RWPE1 (cell line): ENCODE measurements around the gene RPS15A.

Source experiments
- CTCF ChIA-PET: fragments of 350-600 bp; sonication (Branson Sonifier 250); formaldehyde crosslinking; extraction: SDS; loops from one replicate; lab custom pipeline; 2021; lab: Yijun Ruan, JAX
- POLR2A ChIA-PET: fragments of 400-600 bp; formaldehyde crosslinking; extraction: SDS; loops from one replicate; lab custom pipeline; 2020; ENCODE audit warnings: antibody characterized with exemption; ENCODE audit not compliant: low non-redundant PET; lab: Yijun Ruan, JAX
- DNase-seq: peaks from one replicate; pipeline ENCODE4 v3.0.0; 2012; ENCODE audit warnings: low spot score
- H3K27ac ChIP-seq: fragments of 450-650 bp; 2 replicates; pipeline ENCODE4 v1.5.1; 2017
- CTCF ChIP-seq: fragments of 450-650 bp; conservative IDR thresholded peaks from 2 replicates; pipeline ENCODE4 v1.5.1; 2017; ENCODE audit warnings: low read depth, mild to moderate bottlenecking

Gene RPS15A

DNA sequence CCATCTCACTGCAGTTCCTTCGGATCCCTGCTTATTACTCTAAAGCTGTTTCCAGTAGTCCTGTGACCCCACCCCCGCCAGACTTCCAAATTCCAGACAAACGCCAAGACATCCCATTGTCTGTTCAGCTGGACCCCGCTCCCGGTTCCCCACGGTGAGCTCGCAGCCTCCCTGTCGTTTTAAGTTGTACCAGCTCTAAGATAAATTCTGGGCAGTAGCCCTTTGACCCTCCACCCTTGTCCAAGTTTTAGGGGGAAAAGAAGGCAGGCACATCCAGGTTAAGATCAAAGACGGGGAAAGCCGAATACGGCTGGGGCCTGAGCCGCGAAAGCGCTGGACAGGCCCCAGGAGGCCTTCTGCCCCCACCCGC, 10.6 kb upstream of the RPS15A start:
- H3K27ac ChIP-seq = peak overlapping the region; percentile 92
- CTCF ChIA-PET = no interaction called here
- POLR2A ChIA-PET = interaction anchor here (0.6 to 2.5 kb wide), 2 partner anchors 10 to 1934 kb away, joined by 3 to 23 read pairs; partner anchors contain the start of gene RPS15A
- no peak for TF ChIP-seq CTCF
- peak; percentile 28 for DNase-seq

DNA sequence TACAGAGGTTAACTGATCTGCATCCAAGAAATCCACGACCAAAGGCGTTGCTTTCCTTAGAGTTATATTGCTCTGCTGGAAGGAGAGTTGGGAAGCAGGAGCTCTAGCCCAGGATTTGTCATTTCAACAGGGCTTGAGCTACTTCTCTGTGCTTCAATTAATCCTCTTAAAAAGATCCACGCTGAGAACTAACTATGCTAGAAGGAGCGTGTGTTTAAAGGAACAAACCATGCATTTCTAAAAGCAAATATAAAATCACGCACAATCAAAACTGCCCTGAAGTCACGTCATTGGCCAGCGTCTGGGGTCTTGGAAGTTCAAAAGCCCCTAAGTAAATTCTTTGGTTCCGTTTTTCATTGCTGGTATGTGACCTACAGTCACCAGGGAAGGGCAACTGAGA, 10.2 kb upstream of the RPS15A start:
- H3K27ac ChIP-seq = peak overlapping the region; percentile 92
- ChIA-PET CTCF (no interaction called here), POLR2A (interaction anchor here (2.5 kb wide), 1 partner anchor 10 kb away, joined by 23 read pairs; the partner anchor contains the start of gene RPS15A)
- DNase-seq = no peak
- TF ChIP-seq CTCF = no peak

DNA sequence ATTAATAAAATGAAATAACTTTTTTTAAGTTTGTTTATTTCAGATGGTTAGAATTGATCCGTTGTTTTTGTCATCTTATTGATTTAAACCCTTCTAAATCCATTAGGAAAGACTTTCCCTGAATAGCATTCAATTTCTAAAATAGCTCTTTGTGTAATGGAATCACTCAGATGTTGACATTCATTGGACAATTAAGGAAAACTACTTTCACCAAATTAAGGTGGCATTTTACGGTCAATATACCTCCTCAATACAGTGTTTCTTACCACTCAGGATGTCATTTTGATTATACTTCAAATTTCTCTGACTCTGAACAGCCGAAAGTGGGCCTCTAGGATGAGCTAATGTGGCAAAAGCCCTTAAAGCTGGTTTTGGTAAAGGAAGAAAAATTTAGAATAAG, 9.4 kb upstream of the RPS15A start:
- H3K27ac ChIP-seq = peak overlapping the region; percentile 41; the same call in 1 of the 2 replicates
- TF ChIP-seq CTCF = no peak

GRCh38 chr16:18797746-18798145, 7.6 kb upstream of the RPS15A start:
- H3K27ac ChIP-seq = no peak overlapping the region
- no peak for TF ChIP-seq CTCF
- ChIA-PET CTCF (no interaction called here), POLR2A (interaction anchor here (1.7 kb wide), 1 partner anchor 8 kb away, joined by 7 read pairs; the partner anchor contains the start of gene RPS15A)
- DNase-seq = no peak

More for the DNA sequence above, 9.4 kb upstream of the RPS15A start:
- ChIA-PET POLR2A (no interaction called here), CTCF (no interaction called here)
- no peak for DNase-seq

- no peak for TF ChIP-seq CTCF
- ChIA-PET POLR2A (no interaction called here), CTCF (no interaction called here)
- H3K27ac ChIP-seq = no peak overlapping the region
- no peak for DNase-seq
Measured at GRCh38 chr16:18796377-18796776, 6.2 kb upstream of the RPS15A start.

DNA sequence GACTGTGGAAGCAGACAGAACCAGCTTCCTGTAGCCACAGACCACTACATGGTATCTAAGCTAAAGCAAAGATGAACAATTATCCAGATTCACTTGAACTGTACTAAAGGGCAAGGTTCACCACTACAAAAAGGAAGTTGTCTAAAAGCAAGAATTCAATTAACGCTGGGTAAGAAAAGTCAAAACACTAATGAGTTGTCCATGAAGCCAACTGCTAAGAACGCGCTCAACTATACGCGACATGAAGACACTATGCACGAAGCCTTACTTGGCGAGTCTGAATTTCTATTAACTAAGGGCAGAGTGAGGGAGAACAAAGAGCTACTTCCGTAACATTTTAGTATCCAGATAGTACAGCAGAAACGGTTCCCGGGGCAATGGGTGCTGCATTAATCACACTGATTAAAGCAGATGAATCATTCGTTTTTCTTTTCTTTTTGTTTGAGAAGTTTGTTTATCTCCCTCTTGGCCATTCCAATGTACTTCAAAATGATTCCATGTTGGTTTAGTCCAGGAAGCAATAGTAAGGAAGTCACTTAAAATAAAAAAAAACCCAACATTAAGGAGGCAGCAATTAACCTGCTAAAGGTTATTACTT, 2.8 kb upstream of the RPS15A start:
- POLR2A ChIA-PET = no interaction called here
- peak overlapping the region; percentile 59; the same call in 1 of the 2 replicates for H3K27ac ChIP-seq
- no peak for TF ChIP-seq CTCF
- CTCF ChIA-PET = no interaction called here
- no peak for DNase-seq
